Endometrium (tissue), 2 donors: ENCODE results near the gene RNF212B.

Source experiments
- FAIRE-seq: peaks from 2 replicates; lab custom pipeline; 2012; peaks lifted over from hg19 to GRCh38; lab: Jason Lieb, UNC
- donor health status: control.
- donor health status: control.

The RNF212B gene

DNA sequence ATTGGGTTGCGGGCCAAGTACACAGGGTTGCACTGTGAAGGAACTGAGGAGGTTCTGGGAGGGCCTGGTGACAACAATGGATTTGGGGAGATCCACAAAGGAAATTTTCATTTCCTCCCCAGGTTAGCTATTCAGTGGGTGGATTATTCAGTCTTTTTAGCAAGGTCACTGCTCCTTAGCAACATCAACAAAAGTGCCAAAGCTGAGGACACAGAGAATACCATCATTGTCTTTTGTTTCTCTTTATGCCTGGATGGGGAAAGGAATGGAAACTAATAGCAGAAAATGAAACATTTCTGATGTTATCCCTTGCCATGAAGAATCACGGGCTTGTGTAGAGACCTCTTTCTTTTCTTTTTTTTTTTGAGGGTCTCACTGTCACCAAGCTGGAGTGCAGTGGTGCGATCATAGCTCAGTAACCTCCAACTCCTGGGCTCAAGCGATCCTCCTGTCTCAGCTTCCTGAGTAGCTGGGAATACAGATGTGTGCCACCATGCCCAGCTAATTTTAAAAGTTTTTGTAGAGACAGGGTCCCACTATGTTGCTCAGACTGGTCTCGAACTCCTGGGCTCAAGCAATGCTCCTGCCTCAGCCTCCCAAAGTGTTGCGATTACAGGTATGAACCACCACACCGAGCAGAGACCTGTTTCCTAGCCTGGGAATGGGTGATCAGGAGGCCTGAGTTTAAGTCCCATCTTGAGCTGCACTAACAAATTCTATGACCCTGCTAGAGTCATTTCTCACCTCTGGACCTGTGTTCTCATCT lies 58.5 kb downstream of the RNF212B start:
- FAIRE-seq, result no peak

GRCh38 chr14:23297096-23297495 lies 59.4 kb downstream of the RNF212B start:
- no peak for FAIRE-seq

DNA sequence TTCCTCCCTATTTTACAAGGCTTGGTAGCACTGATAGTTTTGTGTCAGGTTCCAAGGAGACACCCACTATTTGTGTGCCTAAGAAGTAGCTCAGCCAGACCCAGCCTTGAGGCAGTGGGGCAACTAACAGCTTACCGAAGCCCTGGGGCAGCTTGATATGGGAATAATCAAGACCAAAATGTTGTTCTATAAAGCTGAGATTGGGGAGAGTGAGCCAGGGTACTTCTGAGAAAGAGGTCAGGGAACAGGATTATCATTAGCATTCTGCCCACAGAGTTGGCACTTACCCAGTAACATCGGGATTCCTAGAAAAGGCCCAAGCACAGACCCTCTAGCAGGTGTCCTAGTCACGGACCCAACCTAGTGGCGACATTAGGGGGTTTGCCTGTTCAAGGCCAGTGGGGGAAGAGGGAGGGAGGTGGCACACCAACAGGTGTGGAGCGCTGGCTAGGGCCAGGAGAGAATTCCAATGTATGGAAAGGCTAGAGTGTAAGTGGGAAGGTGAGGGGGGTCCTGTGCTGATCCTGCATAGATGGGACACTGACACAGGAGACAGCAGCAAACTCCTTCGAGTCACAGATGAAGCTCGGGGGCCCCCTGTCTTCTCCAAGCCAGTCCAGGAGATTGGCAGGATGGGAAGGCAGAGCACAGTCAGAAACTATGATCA lies 60.0 kb downstream of the RNF212B start:
- FAIRE-seq, result no peak

- no peak for FAIRE-seq
Measured at GRCh38 chr14:23299211-23299957, 61.6 kb downstream of the RNF212B start.

DNA sequence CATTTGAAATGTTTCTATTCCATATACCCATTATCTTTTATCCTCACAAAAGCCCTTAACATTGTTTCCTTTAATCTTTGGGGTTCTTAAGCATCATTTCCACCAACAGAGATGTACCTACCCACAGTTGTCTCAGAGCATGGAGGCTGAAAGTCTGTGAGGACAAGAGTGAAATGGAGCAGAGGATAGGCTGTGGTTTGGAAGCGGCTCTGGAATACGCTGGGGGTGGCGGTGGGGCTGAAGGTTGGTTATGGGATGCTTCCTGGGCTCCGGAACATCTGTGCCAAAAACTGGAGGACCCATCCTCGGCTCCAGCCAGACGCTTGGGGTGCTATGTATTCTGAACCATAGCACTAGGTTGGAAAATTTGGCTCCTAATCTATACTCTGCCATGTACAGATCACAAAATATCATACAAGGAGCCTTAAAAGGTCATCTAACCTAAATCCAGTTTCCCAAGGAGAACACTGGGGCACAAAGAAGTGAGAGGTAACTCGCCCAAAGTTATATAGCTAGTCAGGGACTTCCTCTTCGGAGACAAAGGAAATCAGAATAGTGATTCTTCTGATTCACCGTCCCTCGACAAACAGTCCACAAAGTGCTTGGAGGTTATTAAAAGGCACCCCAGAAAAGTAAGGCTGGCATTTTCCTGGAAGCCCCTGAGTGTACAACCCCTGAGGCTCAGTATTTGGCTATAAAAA lies 62.4 kb downstream of the RNF212B start:
- FAIRE-seq, result no peak

DNA sequence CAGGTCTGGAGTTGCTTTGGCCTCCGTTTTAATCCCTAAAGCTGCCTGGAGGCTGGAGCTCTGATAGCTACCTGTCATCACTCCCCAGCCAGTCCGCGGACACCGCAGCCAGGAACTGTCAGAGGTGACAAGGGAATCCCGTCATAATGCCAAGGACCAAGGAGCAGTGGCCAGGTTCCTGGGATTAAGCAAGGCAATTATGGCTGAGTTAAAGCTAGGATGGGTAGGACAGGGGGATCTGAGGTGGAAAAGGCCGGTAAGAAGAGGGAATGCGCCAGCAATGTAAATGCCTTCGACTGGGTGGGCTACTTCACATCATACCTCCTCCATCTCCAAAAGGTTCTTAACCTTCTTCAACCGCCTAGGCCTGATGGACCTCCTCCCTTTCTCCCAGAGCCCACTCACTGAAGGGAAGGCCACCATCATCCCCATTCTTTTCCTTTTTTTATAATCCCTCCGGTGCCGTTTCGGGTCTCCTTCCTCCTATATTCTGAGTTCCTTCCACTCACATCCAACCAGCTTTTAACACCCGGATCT lies 63.0 kb downstream of the RNF212B start:
- FAIRE-seq, result no peak

GRCh38 chr14:23301288-23301968 lies 63.7 kb downstream of the RNF212B start:
- FAIRE-seq, result no peak

DNA sequence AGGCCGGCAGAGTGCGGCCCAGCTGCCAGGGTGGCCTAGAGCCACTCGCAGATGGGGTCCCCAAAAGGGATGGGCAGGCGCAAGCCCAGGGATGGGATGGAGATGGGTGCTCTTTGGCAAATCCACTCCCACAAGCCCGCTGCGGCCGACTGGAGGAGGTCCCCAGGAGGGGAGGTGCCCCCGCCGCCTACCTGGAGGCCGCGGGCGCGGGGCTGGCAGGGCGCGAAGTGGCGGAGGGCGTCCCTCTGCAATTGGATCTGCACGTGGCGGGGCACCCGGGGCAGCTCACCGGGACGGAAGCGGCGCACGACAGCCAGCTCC lies 64.2 kb downstream of the RNF212B start:
- FAIRE-seq, result no peak

DNA sequence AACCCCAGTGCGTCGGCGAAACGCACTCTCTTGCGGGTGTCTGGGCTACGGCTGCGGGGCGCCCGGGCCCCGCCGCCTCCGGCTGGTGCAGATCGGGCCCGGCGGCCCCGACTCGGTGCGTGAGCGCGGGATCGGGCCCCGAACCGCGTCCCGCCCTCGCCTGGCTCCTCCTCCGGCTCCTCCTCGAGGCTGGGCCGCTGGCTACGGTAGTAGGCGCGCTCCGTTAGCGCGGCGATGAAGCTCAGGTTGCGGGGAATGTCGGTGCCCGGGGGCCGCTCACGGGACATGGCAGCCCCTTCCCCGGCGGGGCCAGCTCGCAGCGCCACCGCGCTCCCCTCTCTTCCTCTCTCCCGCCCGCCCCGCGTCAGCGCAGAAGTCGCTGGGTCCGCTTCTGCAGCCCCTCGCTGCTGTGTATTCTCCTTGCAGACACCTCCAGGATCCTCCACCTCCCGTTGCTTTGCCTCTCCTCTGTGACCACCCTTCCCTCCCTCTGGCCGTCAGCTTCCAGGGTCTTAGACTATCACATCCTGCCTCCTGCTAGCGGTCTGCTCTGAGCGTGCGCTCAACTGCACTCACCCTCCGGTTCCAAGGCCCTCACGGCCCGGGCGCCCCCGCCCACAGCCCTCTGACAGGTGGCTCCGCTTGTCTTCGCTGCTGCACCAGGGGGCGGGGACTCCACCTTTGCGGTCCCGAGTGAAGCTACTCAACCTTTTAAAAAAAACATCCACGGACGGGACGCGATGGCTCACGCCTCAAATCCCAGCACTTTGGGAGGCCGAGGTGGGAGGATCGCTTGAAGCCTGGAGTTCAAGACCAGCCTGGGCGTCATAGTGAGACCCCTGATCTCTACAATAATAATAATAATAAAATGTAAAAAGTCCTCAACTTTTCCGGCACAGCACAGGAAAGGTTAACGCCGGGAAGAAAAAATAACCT lies 64.8 kb downstream of the RNF212B start, which contains the start of gene PPP1R3E:
PPP1R3E (minus strand) TSS at position 570 of the 936 bp plus-strand sequence; CDS start at position 287, 283 bp downstream.
- FAIRE-seq, result no peak

GRCh38 chr14:23306412-23307145 lies 68.8 kb downstream of the RNF212B start, which contains the start of gene BCL2L2:
BCL2L2 (plus strand) TSS chr14:23306833; CDS start chr14:23307768, 935 bp downstream.
- FAIRE-seq, result no peak

DNA sequence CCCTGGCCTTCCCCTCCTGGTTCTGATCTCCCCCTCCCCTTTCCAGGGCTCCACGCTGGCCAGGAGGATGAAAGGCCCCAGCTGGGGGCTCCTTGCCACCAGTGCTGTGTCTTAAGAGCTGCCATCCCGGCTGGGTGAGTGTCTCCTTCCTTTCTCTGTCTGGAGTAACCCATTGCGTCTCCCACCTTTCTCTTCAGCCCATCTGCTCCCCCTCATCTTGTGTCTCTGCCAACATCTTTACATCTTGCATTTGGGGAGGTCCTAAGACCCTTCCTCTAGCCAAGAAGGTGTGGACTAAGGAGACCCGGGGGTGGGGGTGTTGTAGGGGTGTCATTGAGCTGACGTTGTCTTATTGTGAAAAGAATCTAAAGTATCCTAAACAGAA lies 69.4 kb downstream of the RNF212B start:
- FAIRE-seq, result no peak

DNA sequence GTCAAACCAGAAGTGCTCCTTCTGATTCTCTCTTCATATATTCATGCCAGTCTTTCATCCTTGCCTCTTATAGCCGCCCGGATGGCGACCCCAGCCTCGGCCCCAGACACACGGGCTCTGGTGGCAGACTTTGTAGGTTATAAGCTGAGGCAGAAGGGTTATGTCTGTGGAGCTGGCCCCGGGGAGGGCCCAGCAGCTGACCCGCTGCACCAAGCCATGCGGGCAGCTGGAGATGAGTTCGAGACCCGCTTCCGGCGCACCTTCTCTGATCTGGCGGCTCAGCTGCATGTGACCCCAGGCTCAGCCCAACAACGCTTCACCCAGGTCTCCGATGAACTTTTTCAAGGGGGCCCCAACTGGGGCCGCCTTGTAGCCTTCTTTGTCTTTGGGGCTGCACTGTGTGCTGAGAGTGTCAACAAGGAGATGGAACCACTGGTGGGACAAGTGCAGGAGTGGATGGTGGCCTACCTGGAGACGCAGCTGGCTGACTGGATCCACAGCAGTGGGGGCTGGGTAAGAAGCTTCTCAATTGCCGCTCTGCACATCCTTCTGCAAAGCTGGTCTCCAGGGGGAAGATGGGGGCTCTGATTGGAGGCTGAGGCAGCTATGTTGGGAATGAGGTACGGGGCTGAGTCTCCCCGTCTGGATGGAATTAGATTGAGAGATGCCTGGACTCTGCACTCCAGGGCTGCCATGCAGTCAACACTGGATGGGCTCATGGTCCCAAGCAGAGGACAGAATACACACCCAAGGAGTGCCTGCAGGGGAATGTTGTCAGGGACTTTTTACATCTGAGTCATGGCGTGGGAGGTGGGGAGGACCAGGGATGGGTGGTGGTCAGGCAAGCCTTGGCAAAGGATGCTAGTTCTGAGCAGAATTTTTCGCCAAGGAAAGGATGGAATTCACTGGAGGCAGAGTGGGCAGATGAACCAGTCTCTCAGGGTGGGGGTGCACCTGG lies 70.2 kb downstream of the RNF212B start:
- FAIRE-seq, result no peak

GRCh38 chr14:23308721-23309445 lies 71.1 kb downstream of the RNF212B start:
- FAIRE-seq, result no peak

DNA sequence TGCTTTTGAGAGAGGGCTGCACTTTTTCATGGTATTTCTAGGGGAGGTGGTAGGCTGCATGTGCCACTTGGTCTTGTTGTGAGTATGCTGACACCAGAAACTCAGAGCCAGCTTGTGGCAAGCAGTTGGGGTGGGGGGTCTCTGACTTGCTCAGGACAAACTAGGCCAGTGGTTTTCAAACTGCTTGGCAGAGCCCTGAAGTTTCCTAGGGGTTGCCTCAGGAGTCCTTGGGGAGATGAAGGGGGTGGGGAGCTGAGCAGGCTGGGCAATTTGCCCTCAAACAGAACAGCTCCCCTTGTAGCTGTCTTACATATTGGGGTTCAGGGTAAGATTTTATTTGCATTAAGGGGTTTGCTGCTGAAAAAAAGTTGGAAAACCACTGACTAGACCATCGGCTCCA lies 72.8 kb downstream of the RNF212B start:
- FAIRE-seq, result no peak

- FAIRE-seq, result no peak
Measured at GRCh38 chr14:23316300-23316699, 78.6 kb downstream of the RNF212B start.

DNA sequence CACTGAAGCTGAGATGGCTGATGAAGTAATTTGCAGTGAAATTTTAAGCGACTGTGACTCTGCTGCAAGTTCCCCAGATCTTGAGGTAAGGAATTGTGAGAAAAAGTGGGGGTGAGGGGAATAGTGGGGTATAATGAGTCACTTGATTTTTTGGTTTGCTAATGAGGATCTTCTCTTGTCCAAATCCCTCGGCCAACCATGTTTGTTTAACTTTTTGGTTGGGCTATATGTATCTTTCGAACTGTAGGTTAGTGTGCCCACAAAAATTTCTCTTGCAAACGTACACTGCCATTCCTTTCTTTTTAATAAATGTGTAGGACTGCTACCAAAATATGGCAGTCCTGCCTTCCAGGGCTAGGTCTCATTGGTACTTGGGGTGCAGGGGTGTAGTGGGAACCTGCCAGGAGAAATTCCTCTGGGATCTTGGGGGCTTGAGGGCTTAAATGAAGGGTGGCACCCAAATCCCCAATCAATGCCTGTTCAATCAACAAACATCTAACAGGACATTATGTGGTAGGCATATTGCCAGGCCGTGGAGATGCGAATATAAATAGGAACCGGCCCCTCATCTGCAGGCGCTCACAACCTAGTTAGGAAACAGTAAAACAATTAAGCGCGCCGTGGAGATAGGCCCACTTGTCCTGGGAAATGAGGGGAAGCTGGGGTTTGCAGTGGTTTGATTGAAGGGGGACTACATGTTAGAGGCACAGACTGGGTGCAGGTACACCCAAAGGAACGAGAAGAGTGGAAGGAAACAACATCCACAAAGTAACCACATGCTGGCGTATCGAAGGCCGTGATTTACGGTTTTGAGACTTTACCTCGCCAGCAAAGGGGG lies 82.2 kb downstream of the RNF212B start:
- no peak for FAIRE-seq
